SK-N-MC (cell line): ENCODE data around the gene TUNAR.

Experiments
- EZH2 ChIP-seq: fragments of 200-600 bp; sonication (generic); IDR thresholded peaks from one replicate; pipeline ENCODE4 v1.6.1; 2017; ENCODE audit warnings: antibody characterized with exemption
- POLR2AphosphoS5 ChIP-seq: IDR thresholded peaks from 2 replicates; pipeline ENCODE4 v1.6.1; 2012; ENCODE audit warnings: mild to moderate bottlenecking, low read depth, low read length, borderline replicate concordance

DNA sequence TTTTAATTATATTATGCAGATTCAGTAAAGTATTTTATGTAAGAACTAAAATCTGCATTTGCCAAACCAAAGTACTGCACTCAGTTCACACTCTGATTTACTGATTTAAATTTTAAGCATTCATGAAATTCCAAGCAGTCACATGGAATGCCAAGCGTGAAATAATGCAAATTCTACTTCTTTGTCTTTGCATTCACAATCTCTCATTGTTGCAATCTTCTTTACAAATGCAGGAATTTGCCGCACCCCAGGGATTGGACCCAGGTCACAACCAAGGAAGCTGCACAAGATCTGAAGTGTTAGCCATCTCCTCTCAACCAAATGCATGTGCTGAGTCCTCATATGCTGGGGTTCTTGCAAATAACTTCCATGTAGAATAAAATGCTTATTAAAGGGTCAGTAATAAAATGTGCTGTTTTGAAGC, 71.9 kb downstream of the TUNAR start:
- TF ChIP-seq EZH2 (no peak), POLR2AphosphoS5 (no peak)
